ENCODE data around the gene SPANXD.

DNA sequence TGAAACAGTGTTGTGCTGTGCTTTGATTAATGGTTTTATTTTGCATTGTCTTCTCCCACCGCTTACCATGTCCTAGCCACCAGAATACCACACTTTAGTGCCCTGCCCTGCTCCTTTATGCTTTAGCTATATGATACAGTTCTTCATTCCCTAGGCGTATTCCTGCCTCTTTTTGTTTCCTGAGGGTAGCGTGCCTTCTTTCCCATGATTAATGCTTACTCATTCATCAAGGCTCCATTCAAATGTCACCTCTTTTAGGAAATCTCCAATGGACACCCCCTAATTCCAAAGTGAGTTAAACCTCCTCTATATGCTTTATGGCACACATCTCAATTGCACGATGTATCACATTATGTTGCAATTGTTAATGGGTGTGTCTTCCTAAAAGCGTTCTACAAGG, 46.3 kb downstream of the SPANXD start:
- TF ChIP-seq, protein P1, sequence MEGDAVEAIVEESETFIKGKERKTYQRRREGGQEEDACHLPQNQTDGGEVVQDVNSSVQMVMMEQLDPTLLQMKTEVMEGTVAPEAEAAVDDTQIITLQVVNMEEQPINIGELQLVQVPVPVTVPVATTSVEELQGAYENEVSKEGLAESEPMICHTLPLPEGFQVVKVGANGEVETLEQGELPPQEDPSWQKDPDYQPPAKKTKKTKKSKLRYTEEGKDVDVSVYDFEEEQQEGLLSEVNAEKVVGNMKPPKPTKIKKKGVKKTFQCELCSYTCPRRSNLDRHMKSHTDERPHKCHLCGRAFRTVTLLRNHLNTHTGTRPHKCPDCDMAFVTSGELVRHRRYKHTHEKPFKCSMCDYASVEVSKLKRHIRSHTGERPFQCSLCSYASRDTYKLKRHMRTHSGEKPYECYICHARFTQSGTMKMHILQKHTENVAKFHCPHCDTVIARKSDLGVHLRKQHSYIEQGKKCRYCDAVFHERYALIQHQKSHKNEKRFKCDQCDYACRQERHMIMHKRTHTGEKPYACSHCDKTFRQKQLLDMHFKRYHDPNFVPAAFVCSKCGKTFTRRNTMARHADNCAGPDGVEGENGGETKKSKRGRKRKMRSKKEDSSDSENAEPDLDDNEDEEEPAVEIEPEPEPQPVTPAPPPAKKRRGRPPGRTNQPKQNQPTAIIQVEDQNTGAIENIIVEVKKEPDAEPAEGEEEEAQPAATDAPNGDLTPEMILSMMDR (IDR thresholded peaks at IDR 0.05): no peak
- TF ChIP-seq POLR2A (IDR thresholded peaks at IDR 0.05): no peak

Measured in body of pancreas (tissue), 4 donors.